OCI-LY1 (cell line): ENCODE measurements around the gene ABTB2.

Experiments used
- EZH2 ChIP-seq: fragments of 200-600 bp; sonication (generic), shearing (Covaris generic); IDR thresholded peaks from 2 replicates; pipeline ENCODE4 v1.8.0; 2017; ENCODE audit warnings: borderline replicate concordance, mixed run types, mild to moderate bottlenecking, antibody characterized with exemption, low read length, moderate library complexity, mixed read lengths
- TF ChIP-seq, protein P1 (sequence below): fragments of 200-600 bp; sonication (generic), shearing (Covaris generic); IDR thresholded peaks from 2 replicates; pipeline ENCODE4 v1.5.1; 2017; ENCODE audit warnings: mild to moderate bottlenecking, antibody characterized with exemption, low read length, moderate library complexity, mixed read lengths

DNA sequence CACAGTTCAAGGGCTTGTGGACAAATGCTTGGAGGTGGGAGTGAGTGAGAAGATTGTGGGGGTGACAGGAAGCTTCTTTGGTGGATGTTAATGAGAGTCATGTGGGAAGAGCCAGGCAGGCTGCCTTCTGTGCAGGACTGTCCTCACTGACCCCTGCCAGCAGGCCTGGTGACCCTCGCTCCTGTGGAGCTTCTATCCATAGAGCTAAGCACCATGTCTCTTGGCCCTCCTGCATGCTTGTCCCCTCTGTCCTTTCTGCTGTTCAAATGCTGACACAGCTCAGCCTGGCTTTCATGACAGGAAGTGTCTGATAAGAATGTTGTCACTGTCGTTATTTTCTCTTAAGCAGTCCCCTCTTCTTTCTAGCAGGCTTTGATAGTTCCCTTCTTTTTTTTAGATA is 214.8 kb downstream of the ABTB2 start:
- TF ChIP-seq EZH2 = no peak
- TF ChIP-seq, protein P1, sequence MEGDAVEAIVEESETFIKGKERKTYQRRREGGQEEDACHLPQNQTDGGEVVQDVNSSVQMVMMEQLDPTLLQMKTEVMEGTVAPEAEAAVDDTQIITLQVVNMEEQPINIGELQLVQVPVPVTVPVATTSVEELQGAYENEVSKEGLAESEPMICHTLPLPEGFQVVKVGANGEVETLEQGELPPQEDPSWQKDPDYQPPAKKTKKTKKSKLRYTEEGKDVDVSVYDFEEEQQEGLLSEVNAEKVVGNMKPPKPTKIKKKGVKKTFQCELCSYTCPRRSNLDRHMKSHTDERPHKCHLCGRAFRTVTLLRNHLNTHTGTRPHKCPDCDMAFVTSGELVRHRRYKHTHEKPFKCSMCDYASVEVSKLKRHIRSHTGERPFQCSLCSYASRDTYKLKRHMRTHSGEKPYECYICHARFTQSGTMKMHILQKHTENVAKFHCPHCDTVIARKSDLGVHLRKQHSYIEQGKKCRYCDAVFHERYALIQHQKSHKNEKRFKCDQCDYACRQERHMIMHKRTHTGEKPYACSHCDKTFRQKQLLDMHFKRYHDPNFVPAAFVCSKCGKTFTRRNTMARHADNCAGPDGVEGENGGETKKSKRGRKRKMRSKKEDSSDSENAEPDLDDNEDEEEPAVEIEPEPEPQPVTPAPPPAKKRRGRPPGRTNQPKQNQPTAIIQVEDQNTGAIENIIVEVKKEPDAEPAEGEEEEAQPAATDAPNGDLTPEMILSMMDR = no peak
